ENCODE data around the gene RABEPK. TPM values are rescaled to one million over a fixed set of nuclear protein-coding genes. Genes with fewer than 3 reads are reported as not detected.

RABEPK gene
- total and polyA plus RNA-seq, 2 of the 4 experiments (the other 2 are of a cell fraction): 43.9 to 59.7 TPM

DNA sequence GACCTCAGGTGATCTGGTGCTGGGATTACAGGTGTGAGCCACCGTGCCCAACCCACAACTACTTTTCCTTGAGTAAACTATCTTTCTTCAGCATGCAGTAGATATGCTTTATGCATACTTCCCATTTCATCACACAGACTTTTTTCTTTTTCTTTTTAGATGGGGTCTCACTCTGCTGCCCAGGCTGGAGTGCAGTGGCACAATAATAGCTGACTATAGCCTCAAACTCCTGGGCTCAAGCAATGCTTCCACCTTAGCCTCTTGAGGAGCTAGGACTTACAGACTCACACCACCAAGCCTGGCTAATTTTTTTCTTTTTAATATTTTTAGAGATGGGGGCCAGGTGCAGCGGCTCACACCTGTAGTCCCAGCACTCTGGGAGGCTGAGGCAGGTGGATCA, 33.6 kb upstream of the RABEPK start:
- WGBS, 2 experiments (ENCODE audit: extremely low coverage in 2 of 2, insufficient read length in 1 of 2): 100% methylated on average over 1 of the region's 2 CpGs; no CpG with 5 or more reads in 1 of the 2 experiments

More for the DNA sequence above, 33.6 kb upstream of the RABEPK start:
- ChIA-PET POLR2A (ENCODE audit: unreplicated experiment) (no interaction called here), CTCF (no interaction called here)
- no peak overlapping the region for H4K5ac ChIP-seq (ENCODE audit: low read depth, low read length)
- intact Hi-C loops (cut with micrococcal nuclease) (no loop called here), dilution Hi-C loops (cut with HindIII; ENCODE audit: low sequenced_read_pairs, unreplicated experiment) (no loop called here), in situ Hi-C loops (cut with MboI; ENCODE audit: low sequenced_read_pairs) (no loop called here)
- no peak overlapping the region for H4K91ac ChIP-seq (ENCODE audit: insufficient read depth, low read depth, low read length)
- BruUV-seq (replicated peaks): no TSS peak
- H3K4ac ChIP-seq (ENCODE audit: low read depth, low read length): no peak overlapping the region
- no peak overlapping the region for H3K23ac ChIP-seq (ENCODE audit: low read depth, low read length)
- no peak overlapping the region for H2BK5ac ChIP-seq (ENCODE audit: low read depth, low read length, poor library complexity, severe bottlenecking)
- H3K79me1 ChIP-seq (ENCODE audit: low read depth in 1 of 2, low read length in 2 of 2): peaks cover 23 to 62% of the 10 kb centered on the region in 2 experiments
- TF ChIP-seq CEBPB (IDR thresholded peaks at IDR 0.05; ENCODE audit: low read depth, low read length) (no peak), MAZ (IDR thresholded peaks at IDR 0.05; ENCODE audit: borderline replicate concordance, low read depth, low read length) (no peak), MXI1 (IDR thresholded peaks at IDR 0.05; ENCODE audit: borderline replicate concordance, low read depth, low read length) (no peak), RCOR1 (IDR thresholded peaks at IDR 0.05; ENCODE audit: insufficient replicate concordance, low read length) (no peak), MAFK (IDR thresholded peaks at IDR 0.05; ENCODE audit: low read depth, low read length) (no peak), CHD1 (IDR thresholded peaks at IDR 0.05; ENCODE audit: low read depth, low read length) (no peak), RFX5 (IDR thresholded peaks at IDR 0.05; ENCODE audit: low read depth, low read length) (no peak), NFE2L2 (IDR thresholded peaks at IDR 0.05; ENCODE audit: low read depth, low read length) (no peak), FOS (IDR thresholded peaks at IDR 0.05; ENCODE audit: low read depth, low read length) (no peak), RAD21 (IDR thresholded peaks at IDR 0.05; ENCODE audit: low read length) (no peak), BHLHE40 (IDR thresholded peaks at IDR 0.05; ENCODE audit: low read depth, low read length) (no peak), POLR2A (IDR thresholded peaks at IDR 0.05; ENCODE audit: low read depth, low read length) (no peak), SMC3 (IDR thresholded peaks at IDR 0.05; ENCODE audit: low read depth, low read length) (no peak)
- TF ChIP-seq, protein P1, sequence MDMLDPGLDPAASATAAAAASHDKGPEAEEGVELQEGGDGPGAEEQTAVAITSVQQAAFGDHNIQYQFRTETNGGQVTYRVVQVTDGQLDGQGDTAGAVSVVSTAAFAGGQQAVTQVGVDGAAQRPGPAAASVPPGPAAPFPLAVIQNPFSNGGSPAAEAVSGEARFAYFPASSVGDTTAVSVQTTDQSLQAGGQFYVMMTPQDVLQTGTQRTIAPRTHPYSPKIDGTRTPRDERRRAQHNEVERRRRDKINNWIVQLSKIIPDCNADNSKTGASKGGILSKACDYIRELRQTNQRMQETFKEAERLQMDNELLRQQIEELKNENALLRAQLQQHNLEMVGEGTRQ (IDR thresholded peaks at IDR 0.05; ENCODE audit: low read depth, low read length): no peak
- TF ChIP-seq, protein P2, sequence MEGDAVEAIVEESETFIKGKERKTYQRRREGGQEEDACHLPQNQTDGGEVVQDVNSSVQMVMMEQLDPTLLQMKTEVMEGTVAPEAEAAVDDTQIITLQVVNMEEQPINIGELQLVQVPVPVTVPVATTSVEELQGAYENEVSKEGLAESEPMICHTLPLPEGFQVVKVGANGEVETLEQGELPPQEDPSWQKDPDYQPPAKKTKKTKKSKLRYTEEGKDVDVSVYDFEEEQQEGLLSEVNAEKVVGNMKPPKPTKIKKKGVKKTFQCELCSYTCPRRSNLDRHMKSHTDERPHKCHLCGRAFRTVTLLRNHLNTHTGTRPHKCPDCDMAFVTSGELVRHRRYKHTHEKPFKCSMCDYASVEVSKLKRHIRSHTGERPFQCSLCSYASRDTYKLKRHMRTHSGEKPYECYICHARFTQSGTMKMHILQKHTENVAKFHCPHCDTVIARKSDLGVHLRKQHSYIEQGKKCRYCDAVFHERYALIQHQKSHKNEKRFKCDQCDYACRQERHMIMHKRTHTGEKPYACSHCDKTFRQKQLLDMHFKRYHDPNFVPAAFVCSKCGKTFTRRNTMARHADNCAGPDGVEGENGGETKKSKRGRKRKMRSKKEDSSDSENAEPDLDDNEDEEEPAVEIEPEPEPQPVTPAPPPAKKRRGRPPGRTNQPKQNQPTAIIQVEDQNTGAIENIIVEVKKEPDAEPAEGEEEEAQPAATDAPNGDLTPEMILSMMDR (conservative IDR thresholded peaks at IDR 0.05; ENCODE audit: low read depth, low read length): no peak
- TF ChIP-seq, protein P3, sequence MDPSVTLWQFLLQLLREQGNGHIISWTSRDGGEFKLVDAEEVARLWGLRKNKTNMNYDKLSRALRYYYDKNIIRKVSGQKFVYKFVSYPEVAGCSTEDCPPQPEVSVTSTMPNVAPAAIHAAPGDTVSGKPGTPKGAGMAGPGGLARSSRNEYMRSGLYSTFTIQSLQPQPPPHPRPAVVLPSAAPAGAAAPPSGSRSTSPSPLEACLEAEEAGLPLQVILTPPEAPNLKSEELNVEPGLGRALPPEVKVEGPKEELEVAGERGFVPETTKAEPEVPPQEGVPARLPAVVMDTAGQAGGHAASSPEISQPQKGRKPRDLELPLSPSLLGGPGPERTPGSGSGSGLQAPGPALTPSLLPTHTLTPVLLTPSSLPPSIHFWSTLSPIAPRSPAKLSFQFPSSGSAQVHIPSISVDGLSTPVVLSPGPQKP (IDR thresholded peaks at IDR 0.05; ENCODE audit: borderline replicate concordance, low read depth, low read length): no peak
- peaks cover 3% of the 10 kb centered on the region; the same call in 1 of the 2 replicates for H3K9me1 ChIP-seq (ENCODE audit: insufficient read depth, low read length)
- no peak overlapping the region for H2BK20ac ChIP-seq (ENCODE audit: low read depth, low read length)
- no peak overlapping the region for H3K18ac ChIP-seq (ENCODE audit: low read depth, low read length)
- H2BK15ac ChIP-seq (ENCODE audit: low read depth, low read length): no peak overlapping the region
- H3K9me3 ChIP-seq (ENCODE audit: control insufficient read depth, insufficient read depth, low read length): no peaks in the 10 kb centered on the region
- no peaks in the 10 kb centered on the region for H3K36me3 ChIP-seq (ENCODE audit: control insufficient read depth, insufficient read depth, low read length)
- H2BK120ac ChIP-seq (ENCODE audit: low read depth, low read length): no peak overlapping the region
- H2AFZ ChIP-seq (replicated peaks; ENCODE audit: low read length, poor library complexity): no peak overlapping the region
- no peaks in the 10 kb centered on the region for H3K27me3 ChIP-seq (ENCODE audit: control insufficient read depth, insufficient read depth, low read length)
- H3K9ac ChIP-seq (ENCODE audit: low read depth, low read length): no peak overlapping the region
- no peak overlapping the region for H3K14ac ChIP-seq (replicated peaks; ENCODE audit: low read depth, low read length)
- no peak overlapping the region for H3K56ac ChIP-seq (ENCODE audit: extremely low read depth, insufficient read depth, low read length)
- H3K4me1 ChIP-seq (ENCODE audit: control insufficient read depth, insufficient read depth, low read length): peaks cover 10% of the 10 kb centered on the region
- no peak for DNase-seq
- H4K20me1 ChIP-seq (ENCODE audit: insufficient read depth, low read length): no peaks in the 10 kb centered on the region; the same call in 1 of the 2 replicates
- H2AK5ac ChIP-seq (ENCODE audit: low read depth, low read length): no peak overlapping the region
- H3K4me3 ChIP-seq (ENCODE audit: insufficient read depth, low read depth, low read length): no peak overlapping the region
- H4K8ac ChIP-seq (ENCODE audit: low read depth in 2 of 2, low read length in 2 of 2): no peak overlapping the region
- H2AK9ac ChIP-seq (replicated peaks; ENCODE audit: low read depth, low read length, poor library complexity): no peak overlapping the region
- no peak for ATAC-seq (ENCODE audit: low read depth)
- H3K27ac ChIP-seq (ENCODE audit: insufficient read depth, low read length): no peak overlapping the region
- no peak overlapping the region for H3K4me2 ChIP-seq (ENCODE audit: low read depth, low read length)
